Vagina (tissue), 2 donors: ENCODE data around the gene PRDM15.

Source experiments
- CTCF ChIP-seq, 3 experiments: fragments of 450-650 bp in 2 of 3; fragments of 200-600 bp in 1 of 3; sonication (generic) in 1 of 3; IDR thresholded peaks; one replicate each; pipeline ENCODE4 v1.5.1; 2017 to 2019; ENCODE audit warnings: antibody characterized with exemption in 3 of 3, mild to moderate bottlenecking in 2 of 3, moderate library complexity in 2 of 3
- POLR2AphosphoS5 ChIP-seq, 2 donors: sonication (generic); formaldehyde crosslinking; IDR thresholded peaks; one replicate each; pipeline ENCODE4 v1.9.0; 2017; ENCODE audit warnings: antibody characterized with exemption in 2 of 2, mild to moderate bottlenecking in 2 of 2, low read depth in 1 of 2; ENCODE audit not compliant: insufficient read depth in 1 of 2

DNA sequence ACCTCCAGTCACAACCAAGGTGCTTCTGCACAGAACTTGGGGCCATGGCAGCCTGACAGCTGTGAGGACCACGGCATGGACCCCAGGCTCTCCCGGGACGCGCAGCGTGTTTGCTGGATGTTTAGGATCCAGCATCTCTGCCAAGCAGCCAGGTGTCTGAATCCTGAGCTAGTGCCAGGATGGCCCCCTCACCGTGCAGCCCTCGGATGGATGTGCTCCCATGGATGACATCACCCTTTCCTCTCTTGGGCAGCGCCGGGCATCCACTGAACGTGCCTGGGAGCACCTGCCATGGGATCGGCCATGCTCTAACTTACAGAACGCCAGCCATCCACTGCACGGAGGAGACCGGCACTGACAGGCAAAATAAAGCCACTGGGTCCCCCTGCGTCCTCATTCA is 53.9 kb downstream of the PRDM15 start:
- no peak for TF ChIP-seq POLR2AphosphoS5 (IDR thresholded peaks at IDR 0.05; ENCODE audit: insufficient read depth in 1 of 2, low read depth in 1 of 2)
- TF ChIP-seq CTCF (IDR thresholded peaks at IDR 0.05) = no peak
